ENCODE data around the gene MAGI2. TPM values are rescaled to one million over a fixed set of nuclear protein-coding genes. Genes with fewer than 3 reads are reported as not detected.

MAGI2 gene
- total RNA-seq, 3 donors from 2014 or later (not counting 1 experiment from before 2014, with no cell fraction given): 0.09 to 0.48 (median 0.27) TPM

DNA sequence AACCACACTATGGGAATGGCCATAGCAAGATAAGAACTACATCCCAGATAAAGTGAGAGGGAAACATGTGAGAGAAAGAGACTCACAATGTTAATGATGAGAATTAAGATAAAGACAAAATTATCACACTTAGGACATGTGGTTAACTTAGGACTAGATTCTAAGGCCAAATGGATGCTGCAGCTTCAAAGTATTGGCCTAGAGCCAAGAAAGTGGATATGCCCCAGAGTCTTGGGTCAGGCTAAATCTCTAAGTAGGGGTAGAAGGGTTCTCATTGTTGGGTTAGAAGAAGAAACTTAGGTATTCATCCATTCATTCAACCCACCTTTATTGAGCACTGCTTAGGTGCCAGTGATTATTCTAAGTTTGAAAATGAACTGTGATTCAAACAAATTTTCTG is 836.9 kb downstream of the MAGI2 start:
- H3K27me3 Mint-ChIP-seq (ENCODE audit: low read depth in 2 of 2): no peaks in the 10 kb centered on the region

DNA sequence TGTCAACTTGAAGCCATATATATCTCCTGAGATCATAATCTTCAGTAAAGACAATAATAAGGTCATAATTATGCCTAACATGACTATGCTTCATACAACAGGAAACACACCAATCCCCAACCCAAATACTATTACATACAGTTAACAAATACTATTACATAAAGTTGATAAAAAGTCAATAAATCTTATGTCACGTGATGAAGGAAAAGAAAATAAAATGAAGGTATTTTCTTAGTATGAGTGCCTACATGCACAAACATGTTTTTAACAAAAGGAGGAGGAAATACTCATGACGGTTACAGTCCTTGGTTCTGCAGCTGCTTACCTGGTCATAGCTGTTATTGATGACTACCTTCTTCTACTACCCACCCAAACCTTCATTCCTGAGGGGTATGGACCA is 844.2 kb downstream of the MAGI2 start:
- peaks cover 2% of the 10 kb centered on the region for H3K9me3 ChIP-seq (ENCODE audit: control insufficient read depth, insufficient read depth, low read length)
- Mint-ChIP-seq H3K27ac (no peak overlapping the region), H3K36me3 (no peaks in the 10 kb centered on the region), H3K4me3 (no peak overlapping the region), H3K4me1 (no peaks in the 10 kb centered on the region), H3K9me3 (peaks cover 5 to 8% of the 10 kb centered on the region in 2 donors), H3K27me3 (ENCODE audit: low read depth in 2 of 2) (no peaks in the 10 kb centered on the region)
- no peaks in the 10 kb centered on the region for H3K27me3 ChIP-seq (ENCODE audit: control insufficient read depth, insufficient read depth, low read length)
- TF ChIP-seq CTCF (IDR thresholded peaks at IDR 0.05): no peak
- intact Hi-C loops (cut with micrococcal nuclease): no loop called here
- WGBS (ENCODE audit: insufficient coverage): 50% methylated on average over 1 of the region's 2 CpGs
- H3K27ac ChIP-seq (ENCODE audit: low read length): no peak overlapping the region
- H3K36me3 ChIP-seq (ENCODE audit: control insufficient read depth, insufficient read depth, low read length): no peaks in the 10 kb centered on the region
- ATAC-seq: no peak
- no peaks in the 10 kb centered on the region for H3K4me1 ChIP-seq (ENCODE audit: control insufficient read depth, insufficient read depth, low read length)
- DNase-seq: no peak
- no peak overlapping the region for H3K4me3 ChIP-seq (ENCODE audit: low read length)

More for the DNA sequence above, 836.9 kb downstream of the MAGI2 start:
- no peaks in the 10 kb centered on the region for H3K36me3 Mint-ChIP-seq
- Histone ChIP-seq H3K4me3 (ENCODE audit: low read length) (no peak overlapping the region), H3K4me1 (ENCODE audit: control insufficient read depth, insufficient read depth, low read length) (no peaks in the 10 kb centered on the region), H3K27ac (ENCODE audit: low read length) (no peak overlapping the region), H3K9me3 (ENCODE audit: control insufficient read depth, insufficient read depth, low read length) (no peaks in the 10 kb centered on the region), H3K27me3 (ENCODE audit: control insufficient read depth, insufficient read depth, low read length) (no peaks in the 10 kb centered on the region), H3K36me3 (ENCODE audit: control insufficient read depth, insufficient read depth, low read length) (no peaks in the 10 kb centered on the region)
- DNase-seq: no peak
- H3K4me1 Mint-ChIP-seq: no peaks in the 10 kb centered on the region
- intact Hi-C loops (cut with micrococcal nuclease): no loop called here
- peaks cover 7 to 11% of the 10 kb centered on the region in 2 donors for H3K9me3 Mint-ChIP-seq
- ATAC-seq: no peak
- TF ChIP-seq CTCF (IDR thresholded peaks at IDR 0.05): no peak
- no peak overlapping the region for H3K4me3 Mint-ChIP-seq
- no peak overlapping the region for H3K27ac Mint-ChIP-seq

DNA sequence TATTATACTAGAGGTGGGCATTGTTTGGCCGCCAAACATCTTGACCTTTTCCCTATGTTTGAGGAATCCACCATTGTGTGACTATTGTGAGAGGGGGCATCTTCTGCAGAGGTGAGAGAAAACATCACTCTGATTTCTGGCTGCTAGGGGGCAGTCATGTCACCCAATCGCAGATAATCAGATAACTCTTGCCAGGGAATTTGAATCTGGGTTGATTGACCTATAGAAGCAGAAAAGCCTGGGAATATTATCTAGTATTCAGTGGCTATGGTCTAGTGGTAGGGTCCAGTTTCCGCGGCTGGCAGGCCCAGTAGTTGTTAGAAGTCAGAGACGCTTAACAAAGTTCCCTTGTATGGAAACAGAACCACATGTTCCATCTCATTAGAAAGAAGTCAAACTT is 846.4 kb downstream of the MAGI2 start:
- no peak for DNase-seq
- 80% methylated on average over 5 of the region's 5 CpGs for WGBS (ENCODE audit: insufficient coverage)
- Histone ChIP-seq H3K27ac (ENCODE audit: low read length) (no peak overlapping the region), H3K27me3 (ENCODE audit: control insufficient read depth, insufficient read depth, low read length) (no peaks in the 10 kb centered on the region), H3K4me3 (ENCODE audit: low read length) (no peak overlapping the region), H3K36me3 (ENCODE audit: control insufficient read depth, insufficient read depth, low read length) (no peaks in the 10 kb centered on the region), H3K4me1 (ENCODE audit: control insufficient read depth, insufficient read depth, low read length) (no peaks in the 10 kb centered on the region), H3K9me3 (ENCODE audit: control insufficient read depth, insufficient read depth, low read length) (peaks cover 2% of the 10 kb centered on the region)
- no peak overlapping the region for H3K27ac Mint-ChIP-seq
- peaks cover 0 to 8% of the 10 kb centered on the region in 2 donors for H3K9me3 Mint-ChIP-seq
- H3K36me3 Mint-ChIP-seq: no peaks in the 10 kb centered on the region
- intact Hi-C loops (cut with micrococcal nuclease): no loop called here
- H3K4me3 Mint-ChIP-seq: no peak overlapping the region
- H3K4me1 Mint-ChIP-seq: no peaks in the 10 kb centered on the region
- TF ChIP-seq CTCF (IDR thresholded peaks at IDR 0.05): no peak
- no peaks in the 10 kb centered on the region for H3K27me3 Mint-ChIP-seq (ENCODE audit: low read depth in 2 of 2)
- ATAC-seq: no peak

- Histone ChIP-seq H3K4me3 (ENCODE audit: low read length) (no peak overlapping the region), H3K4me1 (ENCODE audit: control insufficient read depth, insufficient read depth, low read length) (no peaks in the 10 kb centered on the region), H3K27me3 (ENCODE audit: control insufficient read depth, insufficient read depth, low read length) (no peaks in the 10 kb centered on the region), H3K9me3 (ENCODE audit: control insufficient read depth, insufficient read depth, low read length) (peaks cover 2% of the 10 kb centered on the region), H3K36me3 (ENCODE audit: control insufficient read depth, insufficient read depth, low read length) (no peaks in the 10 kb centered on the region), H3K27ac (ENCODE audit: low read length) (no peak overlapping the region)
- TF ChIP-seq CTCF (IDR thresholded peaks at IDR 0.05): no peak
- Mint-ChIP-seq H3K4me1 (no peaks in the 10 kb centered on the region), H3K27ac (no peak overlapping the region), H3K4me3 (no peak overlapping the region), H3K27me3 (ENCODE audit: low read depth in 2 of 2) (no peaks in the 10 kb centered on the region), H3K9me3 (peaks cover 0 to 7% of the 10 kb centered on the region in 2 donors), H3K36me3 (no peaks in the 10 kb centered on the region)
- WGBS (ENCODE audit: insufficient coverage): no CpG with 5 or more reads among the region's 1 CpG
- intact Hi-C loops (cut with micrococcal nuclease): no loop called here
- ATAC-seq (no peak), DNase-seq (no peak)
Observed at GRCh38 chr7:78605119-78605518, 848.3 kb downstream of the MAGI2 start.

Data from natural killer cell (primary cell).